ENCODE results near the gene ADCY1. TPM values are rescaled to one million over a fixed set of nuclear protein-coding genes. Genes with fewer than 3 reads are reported as not detected.
A peak's percentile ranks its signal among the peaks of the same experiment; 100 is the strongest.
"Not testable (repeated sequence)": the region's sequence is repeated elsewhere in the genome, so short reads cannot be mapped to it uniquely, and the experiment has no call there.

ADCY1 gene

DNA sequence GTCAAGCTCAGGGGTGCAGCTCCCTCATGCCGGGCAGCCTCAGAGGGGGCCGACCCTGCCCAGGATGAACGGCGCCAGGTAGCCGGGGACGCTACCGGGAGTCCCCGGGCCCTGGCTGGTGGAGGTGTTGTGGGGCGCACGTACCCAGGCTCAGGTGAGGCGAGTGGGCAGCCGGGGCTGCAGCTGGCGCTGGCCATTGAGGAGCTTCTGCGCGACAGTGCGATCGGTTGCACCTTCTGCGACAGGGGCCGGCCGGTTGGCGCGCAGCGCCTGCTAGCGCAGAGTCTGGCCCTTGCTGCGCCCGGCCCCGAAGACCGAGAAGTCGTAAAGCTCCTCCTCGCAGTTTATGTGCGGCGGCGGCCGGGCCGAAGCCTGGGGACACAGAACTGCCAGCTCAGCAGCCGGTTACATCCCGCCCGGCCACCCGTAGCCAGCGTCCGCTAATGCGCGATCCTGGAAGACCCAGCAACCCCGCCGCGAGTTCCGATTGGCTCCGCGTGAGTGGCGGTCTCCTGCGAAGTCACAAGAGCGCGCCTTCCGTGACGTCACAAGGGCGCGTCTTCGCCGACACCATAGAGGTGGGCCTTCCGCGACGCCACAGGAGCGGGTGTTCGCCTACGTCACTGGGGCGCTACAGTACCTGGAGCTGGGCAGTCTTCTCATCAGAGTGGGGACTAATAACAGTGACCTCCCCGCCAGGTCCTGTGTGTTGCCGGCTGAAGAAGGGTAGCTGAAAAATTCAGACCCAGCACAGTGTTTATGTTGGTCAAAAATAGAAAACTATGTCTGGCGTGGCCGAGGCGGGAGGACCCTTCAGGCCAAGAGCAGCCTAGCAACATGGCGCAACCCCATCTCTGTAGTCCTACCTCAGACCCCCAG is 194.6 kb downstream of the ADCY1 start:
- H2BK120ac ChIP-seq (ENCODE audit: low read depth, low read length); H3K79me1 ChIP-seq (ENCODE audit: low read length); H4K5ac ChIP-seq (ENCODE audit: low read length); H2BK5ac ChIP-seq (ENCODE audit: low read length); H3K79me2 ChIP-seq (ENCODE audit: control insufficient read depth, insufficient read depth, low read length); H2AK5ac ChIP-seq (ENCODE audit: low read length); H3K27me3 ChIP-seq (ENCODE audit: insufficient read depth, low read length, poor library complexity); H3K18ac ChIP-seq (ENCODE audit: low read length); H2BK15ac ChIP-seq (replicated peaks; ENCODE audit: low read depth); H3K36me3 ChIP-seq (ENCODE audit: control insufficient read depth, insufficient read depth, low read length); H3K23ac ChIP-seq (ENCODE audit: low read length); H3K4me1 ChIP-seq (ENCODE audit: control insufficient read depth, low read depth, low read length); H3K4ac ChIP-seq (ENCODE audit: low read depth, low read length): not testable (repeated sequence)
- peak overlapping the region; percentile 57 for H3K27ac ChIP-seq (ENCODE audit: low read depth, low read length)
- peak; percentile 99 for DNase-seq
- WGBS (ENCODE audit: extremely low coverage, insufficient coverage, low lambda C conversion rate), result no CpG with 5 or more reads among the region's 72 CpGs
- peak overlapping the region; percentile 77 for H3K56ac ChIP-seq (ENCODE audit: low read length)
- peak overlapping the region; percentile 72 for H3K9ac ChIP-seq (ENCODE audit: low read length)
- peak overlapping the region; percentile 95 for H4K8ac ChIP-seq (ENCODE audit: low read depth, low read length)
- H3K4me2 ChIP-seq (ENCODE audit: low read length), result peak overlapping the region; percentile 27
- H3K4me3 ChIP-seq (ENCODE audit: low read length), result peak overlapping the region; percentile 53

GRCh38 chr7:45769626-45770025 is 195.5 kb downstream of the ADCY1 start:
- peak overlapping the region; percentile 15 for H3K56ac ChIP-seq (ENCODE audit: low read length)
- not testable (repeated sequence) for H2BK120ac ChIP-seq (ENCODE audit: low read depth, low read length); H3K23ac ChIP-seq (ENCODE audit: low read length); DNase-seq; H3K18ac ChIP-seq (ENCODE audit: low read length); H3K4ac ChIP-seq (ENCODE audit: low read depth, low read length); H2AK5ac ChIP-seq (ENCODE audit: low read length); H3K27ac ChIP-seq (ENCODE audit: low read depth, low read length); H2BK15ac ChIP-seq (replicated peaks; ENCODE audit: low read depth); H3K79me1 ChIP-seq (ENCODE audit: low read length); H3K4me2 ChIP-seq (ENCODE audit: low read length); H4K8ac ChIP-seq (ENCODE audit: low read depth, low read length); H3K27me3 ChIP-seq (ENCODE audit: insufficient read depth, low read length, poor library complexity); H3K4me3 ChIP-seq (ENCODE audit: low read length); H4K5ac ChIP-seq (ENCODE audit: low read length); H3K9ac ChIP-seq (ENCODE audit: low read length); H3K4me1 ChIP-seq (ENCODE audit: control insufficient read depth, low read depth, low read length); H3K79me2 ChIP-seq (ENCODE audit: control insufficient read depth, insufficient read depth, low read length); H2BK5ac ChIP-seq (ENCODE audit: low read length); H3K36me3 ChIP-seq (ENCODE audit: control insufficient read depth, insufficient read depth, low read length)
- WGBS (ENCODE audit: extremely low coverage, insufficient coverage, low lambda C conversion rate), result no CpG with 5 or more reads among the region's 20 CpGs

Small RNAs within 50 kb of the gene (small RNA-seq; reads per million reads assigned to genes)
- gene AC073325.2 (ENCODE audit: insufficient read depth), result not detected

All from mesendoderm (in vitro differentiated cells).